Measurements from ENCODE around the gene RDX. TPM values are rescaled to one million over a fixed set of nuclear protein-coding genes. Genes with fewer than 3 reads are reported as not detected.

The RDX gene
- polyA plus RNA-seq, 1 experiment = 23.4 TPM

DNA sequence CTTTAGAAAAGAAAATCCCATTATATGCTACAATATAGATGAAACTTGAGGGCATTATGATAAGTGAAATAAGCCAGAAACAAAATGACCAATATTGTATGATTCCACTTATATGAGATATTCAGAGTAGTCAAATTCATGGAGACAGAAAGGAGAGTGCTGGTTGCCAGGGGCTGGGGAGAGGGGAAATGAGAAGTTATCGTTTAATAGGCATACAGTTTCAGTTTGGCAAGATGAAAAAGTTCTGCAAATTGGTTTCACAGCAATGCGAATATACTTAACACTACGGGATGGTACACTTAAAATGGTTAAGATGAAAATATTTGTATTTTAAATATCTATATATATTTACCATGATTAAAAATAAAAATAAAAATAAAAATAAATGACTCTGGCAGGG is 31.1 kb upstream of the RDX start:
- Histone ChIP-seq H3K27me3 (ENCODE audit: control insufficient read depth, insufficient read depth, low read length) (peaks cover 1% of the 10 kb centered on the region; the same call in 1 of the 2 replicates), H3K4me3 (ENCODE audit: low read depth, low read length) (no peak overlapping the region), H3K36me3 (ENCODE audit: control insufficient read depth, insufficient read depth, low read length) (no peaks in the 10 kb centered on the region)
- DNase-seq (ENCODE audit: low read depth) = no peak
- ChIA-PET CTCF (no interaction called here), POLR2A (no interaction called here)
- TF ChIP-seq, protein P1, sequence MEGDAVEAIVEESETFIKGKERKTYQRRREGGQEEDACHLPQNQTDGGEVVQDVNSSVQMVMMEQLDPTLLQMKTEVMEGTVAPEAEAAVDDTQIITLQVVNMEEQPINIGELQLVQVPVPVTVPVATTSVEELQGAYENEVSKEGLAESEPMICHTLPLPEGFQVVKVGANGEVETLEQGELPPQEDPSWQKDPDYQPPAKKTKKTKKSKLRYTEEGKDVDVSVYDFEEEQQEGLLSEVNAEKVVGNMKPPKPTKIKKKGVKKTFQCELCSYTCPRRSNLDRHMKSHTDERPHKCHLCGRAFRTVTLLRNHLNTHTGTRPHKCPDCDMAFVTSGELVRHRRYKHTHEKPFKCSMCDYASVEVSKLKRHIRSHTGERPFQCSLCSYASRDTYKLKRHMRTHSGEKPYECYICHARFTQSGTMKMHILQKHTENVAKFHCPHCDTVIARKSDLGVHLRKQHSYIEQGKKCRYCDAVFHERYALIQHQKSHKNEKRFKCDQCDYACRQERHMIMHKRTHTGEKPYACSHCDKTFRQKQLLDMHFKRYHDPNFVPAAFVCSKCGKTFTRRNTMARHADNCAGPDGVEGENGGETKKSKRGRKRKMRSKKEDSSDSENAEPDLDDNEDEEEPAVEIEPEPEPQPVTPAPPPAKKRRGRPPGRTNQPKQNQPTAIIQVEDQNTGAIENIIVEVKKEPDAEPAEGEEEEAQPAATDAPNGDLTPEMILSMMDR (IDR thresholded peaks at IDR 0.05; ENCODE audit: insufficient read depth, low read depth, low read length) = no peak

GRCh38 chr11:110323786-110324185 is 27.4 kb upstream of the RDX start:
- TF ChIP-seq, protein P1 (IDR thresholded peaks at IDR 0.05; ENCODE audit: insufficient read depth, low read depth, low read length) = no peak
- DNase-seq (ENCODE audit: low read depth) = no peak
- Histone ChIP-seq H3K4me3 (ENCODE audit: low read depth, low read length) (no peak overlapping the region), H3K36me3 (ENCODE audit: control insufficient read depth, insufficient read depth, low read length) (no peaks in the 10 kb centered on the region), H3K27me3 (ENCODE audit: control insufficient read depth, insufficient read depth, low read length) (no peaks in the 10 kb centered on the region; the same call in 1 of the 2 replicates)
- POLR2A ChIA-PET = no interaction called here
- CTCF ChIA-PET = no interaction called here

DNA sequence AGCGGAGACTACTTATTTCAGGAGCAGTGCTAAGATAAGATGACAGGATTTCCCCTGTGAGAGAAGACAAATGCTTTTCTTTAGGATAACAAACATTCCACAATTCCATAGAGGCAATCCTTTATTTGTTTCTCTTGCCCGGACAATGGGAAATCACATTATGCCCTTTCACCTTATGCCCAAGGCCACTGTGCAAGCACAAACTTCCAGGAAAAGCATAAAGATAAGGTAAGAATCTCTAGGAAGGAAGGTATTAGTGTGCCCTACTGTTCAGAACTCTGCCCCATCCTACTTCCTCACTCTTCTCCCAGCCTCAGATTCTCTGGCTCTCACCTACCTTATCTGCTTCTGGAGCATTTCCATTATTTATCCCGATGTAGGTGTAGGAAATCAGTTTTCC is 23.1 kb upstream of the RDX start:
- ChIA-PET CTCF (interaction anchor here (1.1 kb wide), 1 partner anchor 143 kb away, joined by 3 read pairs; no protein-coding TSS in a partner anchor), POLR2A (no interaction called here)
- DNase-seq (ENCODE audit: low read depth) = no peak
- TF ChIP-seq, protein P1 (IDR thresholded peaks at IDR 0.05; ENCODE audit: insufficient read depth, low read depth, low read length) = no peak
- Histone ChIP-seq H3K36me3 (ENCODE audit: control insufficient read depth, insufficient read depth, low read length) (no peaks in the 10 kb centered on the region), H3K27me3 (ENCODE audit: control insufficient read depth, insufficient read depth, low read length) (no peaks in the 10 kb centered on the region; the same call in 1 of the 2 replicates), H3K4me3 (ENCODE audit: low read depth, low read length) (no peak overlapping the region)

DNA sequence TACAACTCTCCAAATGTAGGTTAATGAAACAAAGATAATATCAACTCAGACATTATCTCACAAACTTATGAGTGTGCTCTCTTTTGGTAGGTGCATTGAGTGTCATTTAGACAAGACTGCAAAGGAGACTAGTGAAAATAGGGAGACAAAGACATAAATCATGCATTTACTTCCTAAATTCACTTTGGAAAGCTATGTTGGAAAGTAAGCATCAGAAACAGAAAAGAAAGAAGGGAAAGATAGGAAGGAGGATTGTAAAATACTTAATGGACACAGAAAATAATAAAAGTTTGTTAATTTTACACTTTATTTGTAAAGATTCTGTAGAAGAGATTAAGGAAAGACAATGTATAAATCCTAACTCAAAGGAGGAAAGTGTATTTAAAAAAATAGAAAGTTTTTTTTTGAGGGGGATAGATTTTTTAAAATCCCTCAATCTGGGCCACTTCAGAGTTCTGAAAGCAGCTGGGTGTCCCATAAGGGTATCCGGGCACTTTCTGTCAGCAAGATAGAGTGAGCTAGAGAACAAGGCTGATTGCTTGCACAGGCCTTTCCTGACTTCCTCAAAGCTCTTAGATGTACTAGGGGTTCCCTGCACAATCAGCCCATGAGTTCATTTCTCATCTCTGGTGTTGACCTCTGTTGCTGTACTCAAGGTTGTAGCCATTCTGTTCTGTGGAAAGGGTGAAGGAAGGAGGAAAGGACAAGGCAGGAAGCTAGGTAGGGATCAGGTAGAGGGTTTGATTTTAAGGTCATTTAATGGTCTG is 22.4 kb upstream of the RDX start:
- ChIA-PET POLR2A (no interaction called here), CTCF (interaction anchor here (1.1 kb wide), 1 partner anchor 142 kb away, joined by 3 read pairs; no protein-coding TSS in a partner anchor)
- no peaks in the 10 kb centered on the region; the same call in 1 of the 2 replicates for H3K27me3 ChIP-seq (ENCODE audit: control insufficient read depth, insufficient read depth, low read length)
- DNase-seq (ENCODE audit: low read depth) = no peak
- TF ChIP-seq, protein P1 (IDR thresholded peaks at IDR 0.05; ENCODE audit: insufficient read depth, low read depth, low read length) = no peak
- H3K36me3 ChIP-seq (ENCODE audit: control insufficient read depth, insufficient read depth, low read length) = no peaks in the 10 kb centered on the region
- no peak overlapping the region for H3K4me3 ChIP-seq (ENCODE audit: low read depth, low read length)

DNA sequence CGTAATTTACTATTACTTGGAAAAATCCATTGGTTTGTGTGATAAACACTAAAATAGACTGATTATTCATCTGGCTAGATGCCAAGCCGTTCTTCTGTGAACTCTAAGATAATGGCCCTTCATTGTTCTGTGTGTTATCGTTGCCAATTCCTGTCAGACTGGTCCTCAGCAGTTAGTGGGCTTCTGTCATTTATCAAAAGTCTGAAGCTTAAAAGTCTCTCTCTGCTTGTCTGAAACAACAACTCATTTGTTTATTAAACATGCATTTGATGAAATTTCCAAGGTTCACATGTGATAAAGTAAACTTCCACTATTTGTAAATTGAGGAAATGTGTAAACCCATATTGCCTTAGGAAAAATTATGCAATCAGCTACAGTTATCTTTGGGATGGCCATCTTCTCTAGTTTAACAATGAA is 21.1 kb upstream of the RDX start:
- no peaks in the 10 kb centered on the region; the same call in 1 of the 2 replicates for H3K27me3 ChIP-seq (ENCODE audit: control insufficient read depth, insufficient read depth, low read length)
- H3K36me3 ChIP-seq (ENCODE audit: control insufficient read depth, insufficient read depth, low read length) = no peaks in the 10 kb centered on the region
- ChIA-PET CTCF (no interaction called here), POLR2A (no interaction called here)
- TF ChIP-seq, protein P1 (IDR thresholded peaks at IDR 0.05; ENCODE audit: insufficient read depth, low read depth, low read length) = no peak
- no peak for DNase-seq (ENCODE audit: low read depth)
- H3K4me3 ChIP-seq (ENCODE audit: low read depth, low read length) = no peak overlapping the region
